T-cell (primary cell): Measurements from ENCODE around the gene RIPK3. TPM values are rescaled to one million over a fixed set of nuclear protein-coding genes. Genes with fewer than 3 reads are reported as not detected.
"Not testable (repeated sequence)": the region's sequence is repeated elsewhere in the genome, so short reads cannot be mapped to it uniquely, and the experiment has no call there.

Experiments used
- ATAC-seq, 4 experiments: fragments of 200-7000 bp in 3 of 4; fragments of 150-1000 bp in 1 of 4; cut with Tn5 transposase; replicated peaks in 1 of 4; 1 replicate in 3 of 4; 2 replicates in 1 of 4; pipeline ENCODE4 v1.10.0; 2021; ENCODE audit warnings: moderate library complexity in 3 of 4, mild to moderate bottlenecking in 2 of 4, moderate number of reproducible peaks in 1 of 4
- CTCF ChIA-PET, 2 donors: fragments of 300-600 bp; sonication (Branson Sonifier 250); formaldehyde crosslinking; loops; one replicate each; lab custom pipeline; 2022; ENCODE audit warnings: antibody characterized with exemption in 2 of 2; lab: Charles Lee
- POLR2A ChIA-PET, 2 donors: fragments of 300-600 bp; sonication (Branson Sonifier 250); formaldehyde crosslinking; loops; one replicate each; lab custom pipeline; 2022; ENCODE audit warnings: antibody characterized with exemption in 2 of 2; lab: Charles Lee
- DNase-seq, 35 experiments: peaks; one replicate each; pipeline versions ENCODE4 v3.0.0 to v3.0.0-alpha.2; 2013 to 2023
- H3K27ac ChIP-seq: one replicate; pipeline ENCODE4 v1.5.1; 2013; ENCODE audit warnings: low read length
- H3K27me3 ChIP-seq, 2 experiments: replicated peaks in 1 of 2; 1 replicate in 1 of 2; 2 replicates in 1 of 2; pipeline versions ENCODE4 v1.6.1 to v1.7.0; 2013; ENCODE audit warnings: low read length in 1 of 2, mixed read lengths in 1 of 2; ENCODE audit not compliant: control insufficient read depth in 2 of 2, insufficient read depth in 2 of 2; ENCODE audit errors: extremely low read depth in 1 of 2
- H3K36me3 ChIP-seq, 2 donors: 1 replicate in 1 of 2; 2 replicates in 1 of 2; pipeline versions ENCODE4 v1.6.1 to v1.7.0; 2013; ENCODE audit warnings: low read length in 1 of 2; ENCODE audit not compliant: control insufficient read depth in 2 of 2, insufficient read depth in 1 of 2; ENCODE audit errors: extremely low read depth in 1 of 2
- H3K4me1 ChIP-seq, 2 experiments: 1 replicate in 1 of 2; 2 replicates in 1 of 2; pipeline versions ENCODE4 v1.6.1 to v1.7.0; 2013; ENCODE audit warnings: low read length in 2 of 2, mixed read lengths in 1 of 2; ENCODE audit not compliant: insufficient read depth in 2 of 2, control insufficient read depth in 1 of 2; ENCODE audit errors: extremely low read depth in 1 of 2
- H3K4me3 ChIP-seq, 2 donors: 1 replicate in 1 of 2; 2 replicates in 1 of 2; pipeline versions ENCODE4 v1.5.1 to v1.7.0; 2013; ENCODE audit warnings: mild to moderate bottlenecking in 2 of 2, low read length in 1 of 2, moderate library complexity in 1 of 2; ENCODE audit not compliant: control insufficient read depth in 1 of 2; ENCODE audit errors: extremely low read depth in 1 of 2
- H3K9me3 ChIP-seq: 2 replicates; pipeline ENCODE4 v1.7.0; 2013
- H3K27ac Mint-ChIP-seq, 2 donors: one replicate each; pipeline ENCODE4 v1.8.0; 2020 to 2021; ENCODE audit warnings: mild to moderate bottlenecking in 2 of 2, mixed read lengths in 2 of 2
- H3K27me3 Mint-ChIP-seq, 2 donors: one replicate each; pipeline ENCODE4 v1.8.0; 2021 to 2022; ENCODE audit warnings: mixed read lengths in 2 of 2
- H3K36me3 Mint-ChIP-seq: one replicate; pipeline ENCODE4 v1.8.0; 2021; ENCODE audit warnings: mixed read lengths
- H3K4me1 Mint-ChIP-seq, 3 donors: one replicate each; pipeline ENCODE4 v1.8.0; 2020 to 2022; ENCODE audit warnings: mixed read lengths in 3 of 3, mild to moderate bottlenecking in 1 of 3
- H3K4me3 Mint-ChIP-seq, 3 donors: one replicate each; pipeline ENCODE4 v1.8.0; 2020 to 2022; ENCODE audit warnings: mild to moderate bottlenecking in 3 of 3, mixed read lengths in 3 of 3, moderate library complexity in 3 of 3
- H3K9me3 Mint-ChIP-seq, 3 donors: one replicate each; pipeline ENCODE4 v1.8.0; 2020 to 2022; ENCODE audit warnings: mixed read lengths in 3 of 3
- WGBS: methylation state at CpG from one replicate; pipeline ENCODE4 v1.1.5; 2013; ENCODE audit warnings: missing lambda C conversion rate; ENCODE audit not compliant: insufficient coverage; 5-methylcytosine and 5-hydroxymethylcytosine counted together
- total RNA-seq, 35 experiments: library from RNA in 6 of 35; stranded (reverse) in 6 of 35; fragments of 120-200 nt in 1 of 35; gene quantifications; one replicate each; pipeline versions ENCODE4 v1.2.1 to v1.2.4 and lab custom pipeline; 2013 to 2026

The RIPK3 gene
- total RNA-seq, 5 donors from 2014 or later (not counting 1 experiment from before 2014, with no cell fraction given), result 26.2 to 68.3 (median 59.2) TPM

- ChIA-PET POLR2A (interaction anchor here (0.5 to 0.6 kb wide), 2 partner anchors 10 to 40 kb away, joined by 3 read pairs; no protein-coding TSS in a partner anchor), CTCF (interaction anchor here (0.6 to 1.4 kb wide), 5 partner anchors 19 to 376 kb away, joined by 3 read pairs; partner anchors contain the start of genes CIDEB (in 1 of the 2), DHRS1 (in 1 of the 2) and NOP9 (in 1 of the 2))
- DNase-seq (no peak), ATAC-seq (no peak)
- Histone ChIP-seq H3K4me1 (peaks cover 22 to 72% of the 10 kb centered on the region in 2 experiments), H3K27me3 (peaks cover 8 to 32% of the 10 kb centered on the region in 2 experiments), H3K27ac (peak overlapping the region; percentile 11), H3K9me3 (no peaks in the 10 kb centered on the region), H3K4me3 (no peak overlapping the region), H3K36me3 (no peaks in the 10 kb centered on the region)
- peaks cover 12 to 20% of the 10 kb centered on the region in 2 donors for H3K27me3 Mint-ChIP-seq
- H3K4me1 Mint-ChIP-seq, result peaks cover 51 to 73% (median 53%) of the 10 kb centered on the region in 3 donors
- H3K9me3 Mint-ChIP-seq, result no peaks in the 10 kb centered on the region
- no peaks in the 10 kb centered on the region for H3K36me3 Mint-ChIP-seq
- H3K27ac Mint-ChIP-seq, result peak overlapping the region in 1 of 2 donors; percentile 49
- no peak overlapping the region for H3K4me3 Mint-ChIP-seq
- 96% methylated on average over 5 of the region's 12 CpGs for WGBS
Observed at GRCh38 chr14:24329073-24329663, 10.6 kb downstream of the RIPK3 start.

GRCh38 chr14:24327914-24328313, 11.9 kb downstream of the RIPK3 start:
- H3K27ac Mint-ChIP-seq, H3K9me3 ChIP-seq, H3K4me3 Mint-ChIP-seq, H3K36me3 ChIP-seq, H3K27ac ChIP-seq, POLR2A ChIA-PET, H3K36me3 Mint-ChIP-seq, H3K9me3 Mint-ChIP-seq, CTCF ChIA-PET, ATAC-seq, H3K4me3 ChIP-seq: not testable (repeated sequence)
- Mint-ChIP-seq H3K4me1 (peaks cover 44 to 60% (median 45%) of the 10 kb centered on the region in 3 donors), H3K27me3 (peaks cover 12 to 15% of the 10 kb centered on the region in 2 donors)
- H3K4me1 ChIP-seq, result peaks cover 15 to 59% of the 10 kb centered on the region in 2 experiments
- peaks cover 2 to 29% of the 10 kb centered on the region in 2 experiments for H3K27me3 ChIP-seq
- DNase-seq, result peak in 1 of 35 experiments; percentile 12
- 60% methylated on average over 1 of the region's 9 CpGs for WGBS

GRCh38 chr14:24327303-24327702, 12.5 kb downstream of the RIPK3 start:
- DNase-seq (no peak), ATAC-seq (no peak)
- no peaks in the 10 kb centered on the region for H3K36me3 Mint-ChIP-seq
- peaks cover 0 to 29% of the 10 kb centered on the region in 2 experiments for H3K27me3 ChIP-seq
- H3K36me3 ChIP-seq, result no peaks in the 10 kb centered on the region
- WGBS, result 100% methylated on average over 1 of the region's 2 CpGs
- no peak overlapping the region for H3K27ac ChIP-seq
- H3K27me3 Mint-ChIP-seq, result peaks cover 10 to 12% of the 10 kb centered on the region in 2 donors
- POLR2A ChIA-PET, result no interaction called here
- H3K4me3 ChIP-seq, result no peak overlapping the region
- CTCF ChIA-PET, result interaction anchor here (0.6 to 0.7 kb wide), 2 partner anchors 10 to 61 kb away, joined by 4 read pairs; no protein-coding TSS in a partner anchor
- peaks cover 38 to 56% (median 39%) of the 10 kb centered on the region in 3 donors for H3K4me1 Mint-ChIP-seq
- no peak overlapping the region for H3K4me3 Mint-ChIP-seq
- H3K27ac Mint-ChIP-seq, result peak overlapping the region in 1 of 2 donors; percentile 31
- peaks cover 10 to 53% of the 10 kb centered on the region in 2 experiments for H3K4me1 ChIP-seq
- no peaks in the 10 kb centered on the region for H3K9me3 Mint-ChIP-seq
- no peaks in the 10 kb centered on the region for H3K9me3 ChIP-seq

DNA sequence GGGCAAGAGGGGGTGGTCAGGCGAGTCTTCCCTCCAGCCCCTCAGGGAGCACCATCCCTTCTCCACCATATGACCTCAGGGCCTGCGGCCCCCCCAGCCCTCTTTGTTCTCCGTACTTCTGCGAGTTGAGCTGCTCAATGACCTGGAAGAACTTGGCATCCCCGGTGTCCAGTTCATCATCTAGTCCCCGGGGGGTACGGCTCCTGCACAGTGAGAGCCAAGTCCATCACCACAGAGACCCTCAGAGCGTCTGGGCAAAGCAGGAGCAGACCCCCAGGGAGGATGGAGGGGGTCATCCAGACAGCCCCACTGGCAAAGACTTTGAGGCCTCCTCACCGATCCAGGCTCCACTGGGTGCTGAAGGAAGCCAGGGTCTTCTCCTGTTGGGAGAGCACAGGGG, 13.8 kb downstream of the RIPK3 start:
- Histone ChIP-seq H3K4me3 (no peak overlapping the region), H3K36me3 (no peaks in the 10 kb centered on the region), H3K27me3 (peaks cover 0 to 29% of the 10 kb centered on the region in 2 experiments), H3K9me3 (no peaks in the 10 kb centered on the region), H3K27ac (no peak overlapping the region), H3K4me1 (peaks cover 5 to 40% of the 10 kb centered on the region in 2 experiments)
- ChIA-PET POLR2A (no interaction called here), CTCF (no interaction called here)
- H3K27me3 Mint-ChIP-seq, result peaks cover 7 to 9% of the 10 kb centered on the region in 2 donors
- H3K36me3 Mint-ChIP-seq, result no peaks in the 10 kb centered on the region
- WGBS, result 92% methylated on average over 5 of the region's 9 CpGs
- DNase-seq (no peak), ATAC-seq (no peak)
- no peak overlapping the region for H3K27ac Mint-ChIP-seq
- H3K4me3 Mint-ChIP-seq, result no peak overlapping the region
- peaks cover 25 to 44% (median 31%) of the 10 kb centered on the region in 3 donors for H3K4me1 Mint-ChIP-seq
- H3K9me3 Mint-ChIP-seq, result no peaks in the 10 kb centered on the region

DNA sequence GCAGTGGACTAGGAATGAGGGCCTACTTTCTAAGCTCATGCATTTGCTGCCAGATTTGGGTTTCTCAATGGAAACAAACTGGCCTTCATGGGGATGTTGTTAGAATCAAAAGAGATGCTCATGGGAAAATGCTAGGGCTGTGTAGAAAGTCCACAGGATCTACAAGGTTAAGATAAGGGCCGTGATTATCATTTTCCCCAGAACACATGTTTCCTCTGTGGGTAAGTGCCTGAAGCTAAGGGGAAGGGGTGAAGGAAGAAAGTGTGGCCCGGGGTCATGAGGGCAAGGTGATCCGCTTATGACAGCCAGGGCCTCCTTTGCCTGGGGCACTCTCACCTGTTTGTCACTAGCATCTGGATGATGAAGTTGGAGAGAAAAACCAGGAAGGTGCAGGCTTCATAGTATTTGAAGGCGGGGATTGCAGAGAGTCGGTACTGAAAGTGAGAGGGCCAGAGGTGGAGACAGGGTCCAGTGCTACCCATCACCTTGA, 14.7 kb downstream of the RIPK3 start:
- ChIA-PET CTCF (interaction anchor here (0.7 to 1.1 kb wide), 2 partner anchors 16 to 711 kb away, joined by 3 to 4 read pairs; no protein-coding TSS in a partner anchor), POLR2A (no interaction called here)
- H3K9me3 Mint-ChIP-seq, result no peaks in the 10 kb centered on the region
- no peak overlapping the region for H3K4me3 Mint-ChIP-seq
- H3K36me3 ChIP-seq, result no peaks in the 10 kb centered on the region
- no peaks in the 10 kb centered on the region for H3K9me3 ChIP-seq
- DNase-seq (no peak), ATAC-seq (no peak)
- peaks cover 25 to 35% (median 25%) of the 10 kb centered on the region in 3 donors for H3K4me1 Mint-ChIP-seq
- H3K36me3 Mint-ChIP-seq, result no peaks in the 10 kb centered on the region
- H3K4me3 ChIP-seq, result no peak overlapping the region
- no peak overlapping the region for H3K27ac Mint-ChIP-seq
- peaks cover 5 to 31% of the 10 kb centered on the region in 2 experiments for H3K4me1 ChIP-seq
- peaks cover 0 to 7% of the 10 kb centered on the region in 2 donors for H3K27me3 Mint-ChIP-seq
- no peak overlapping the region for H3K27ac ChIP-seq
- 76% methylated on average over 3 of the region's 5 CpGs for WGBS
- peaks cover 0 to 28% of the 10 kb centered on the region in 2 experiments for H3K27me3 ChIP-seq

GRCh38 chr14:24324024-24324423, 15.8 kb downstream of the RIPK3 start:
- H3K4me3 ChIP-seq, result no peak overlapping the region
- H3K4me1 ChIP-seq, result peaks cover 5 to 21% of the 10 kb centered on the region in 2 experiments
- Mint-ChIP-seq H3K9me3 (no peaks in the 10 kb centered on the region), H3K4me1 (peaks cover 14 to 25% (median 22%) of the 10 kb centered on the region in 3 donors), H3K4me3 (no peak overlapping the region), H3K36me3 (no peaks in the 10 kb centered on the region), H3K27ac (no peak overlapping the region), H3K27me3 (peaks cover 3 to 7% of the 10 kb centered on the region in 2 donors)
- ChIA-PET POLR2A (interaction anchor here in 1 of 2 donors (0.6 kb wide), 1 partner anchor 117 kb away, joined by 6 read pairs; no protein-coding TSS in a partner anchor), CTCF (no interaction called here)
- WGBS, result 75% methylated on average over 4 of the region's 6 CpGs
- H3K36me3 ChIP-seq, result no peaks in the 10 kb centered on the region
- peaks cover 0 to 25% of the 10 kb centered on the region in 2 experiments for H3K27me3 ChIP-seq
- ATAC-seq (no peak), DNase-seq (no peak)
- H3K9me3 ChIP-seq, result no peaks in the 10 kb centered on the region
- no peak overlapping the region for H3K27ac ChIP-seq
